GM12865 (cell line): ENCODE results near the gene GLT8D2.

Experiments used
- DNase-seq: peaks from one replicate; pipeline ENCODE4 v3.0.0; 2010; ENCODE audit warnings: low read depth
- H3K4me3 ChIP-seq: 2 replicates; pipeline ENCODE4 v1.5.1; 2011; ENCODE audit warnings: mild to moderate bottlenecking, low read depth, low read length, control low read depth
- CTCF ChIP-seq: IDR thresholded peaks from 2 replicates; pipeline ENCODE4 v1.5.1; 2011; ENCODE audit warnings: low read length, control low read depth, low read depth, inconsistent platforms; ENCODE audit not compliant: insufficient read depth; ENCODE audit errors: missing control alignments

Gene GLT8D2

DNA sequence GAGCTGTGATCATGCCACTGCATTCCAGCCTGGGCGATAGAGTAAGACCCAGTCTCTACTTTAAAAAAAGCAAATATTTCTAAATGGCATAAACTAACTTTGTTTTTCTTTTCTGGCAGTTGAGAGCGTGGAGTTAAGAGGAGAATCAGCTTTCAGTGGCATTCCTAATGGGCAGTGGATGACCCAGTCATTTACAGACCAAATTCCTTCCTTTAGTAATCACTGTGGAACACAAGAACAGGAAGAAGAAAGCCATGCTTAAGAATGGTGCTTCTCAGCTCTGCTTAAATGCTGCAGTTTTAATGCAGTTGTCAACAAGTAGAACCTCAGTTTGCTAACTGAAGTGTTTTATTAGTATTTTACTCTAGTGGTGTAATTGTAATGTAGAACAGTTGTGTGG is 63.2 kb downstream of the GLT8D2 start:
- TF ChIP-seq CTCF = no peak
- H3K4me3 ChIP-seq = no peak overlapping the region
- DNase-seq = no peak

GRCh38 chr12:103978384-103978982 is 71.5 kb downstream of the GLT8D2 start:
- peak; percentile 7 for DNase-seq
- no peak for TF ChIP-seq CTCF
- no peak overlapping the region for H3K4me3 ChIP-seq

DNA sequence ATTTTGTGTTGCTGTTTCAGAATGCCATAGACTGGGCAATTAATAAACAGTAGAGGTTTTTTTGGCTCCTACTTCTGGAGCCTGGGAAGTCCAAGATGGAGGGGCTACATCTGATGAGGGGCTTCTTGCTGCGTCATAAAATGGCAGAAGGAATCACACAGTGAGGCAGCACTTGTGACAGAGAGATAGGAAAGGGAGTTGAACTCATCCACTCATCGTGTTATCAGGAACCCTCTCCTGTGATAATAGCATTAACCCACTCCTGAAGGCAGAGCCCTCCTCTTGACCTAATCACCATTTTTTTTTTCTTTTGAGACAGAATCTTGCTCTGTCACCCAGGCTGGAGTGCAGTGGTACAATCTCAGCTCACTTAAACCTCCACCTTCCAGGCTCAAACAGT is 74.6 kb downstream of the GLT8D2 start:
- no peak for DNase-seq
- no peak overlapping the region for H3K4me3 ChIP-seq
- no peak for TF ChIP-seq CTCF

DNA sequence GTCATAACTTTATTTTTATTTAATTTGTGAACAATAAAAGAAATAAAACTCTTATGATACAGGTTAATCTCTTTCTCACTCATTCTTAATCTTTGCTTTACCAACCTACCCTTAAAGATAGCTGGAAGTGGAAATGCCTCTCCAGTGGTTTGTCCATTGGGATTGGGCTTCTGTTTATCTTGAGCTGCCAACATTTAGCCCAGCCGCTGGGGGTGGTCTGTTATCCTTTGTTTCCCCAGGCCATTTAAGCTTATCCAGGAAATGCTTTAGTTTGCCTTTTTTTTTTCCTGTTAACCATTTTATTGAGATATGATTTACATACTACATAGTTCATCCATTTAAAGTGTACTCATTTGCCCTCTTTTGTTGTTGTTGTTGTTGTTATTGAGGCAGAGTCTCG is 76.1 kb downstream of the GLT8D2 start:
- H3K4me3 ChIP-seq = no peak overlapping the region
- DNase-seq = no peak
- no peak for TF ChIP-seq CTCF

DNA sequence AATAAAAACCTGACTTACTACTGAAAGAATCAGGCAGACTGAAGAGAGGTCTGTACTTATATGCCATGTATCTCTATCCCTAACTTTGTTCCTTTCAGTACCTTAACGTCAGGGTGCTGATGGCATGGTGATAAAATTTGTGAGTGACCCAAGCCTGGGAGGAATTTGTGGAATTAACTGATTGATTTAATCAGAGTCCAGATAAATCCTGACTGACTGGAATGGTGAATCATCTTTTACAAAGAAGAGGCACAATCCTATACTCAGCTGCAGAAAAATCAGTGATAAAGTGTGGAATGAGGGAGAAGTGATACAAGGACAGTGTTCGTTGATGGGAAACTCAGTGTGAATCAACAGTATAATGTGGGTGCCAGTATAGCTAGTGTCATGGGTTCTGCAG is 80.6 kb downstream of the GLT8D2 start:
- DNase-seq = no peak
- TF ChIP-seq CTCF = no peak
- no peak overlapping the region for H3K4me3 ChIP-seq

DNA sequence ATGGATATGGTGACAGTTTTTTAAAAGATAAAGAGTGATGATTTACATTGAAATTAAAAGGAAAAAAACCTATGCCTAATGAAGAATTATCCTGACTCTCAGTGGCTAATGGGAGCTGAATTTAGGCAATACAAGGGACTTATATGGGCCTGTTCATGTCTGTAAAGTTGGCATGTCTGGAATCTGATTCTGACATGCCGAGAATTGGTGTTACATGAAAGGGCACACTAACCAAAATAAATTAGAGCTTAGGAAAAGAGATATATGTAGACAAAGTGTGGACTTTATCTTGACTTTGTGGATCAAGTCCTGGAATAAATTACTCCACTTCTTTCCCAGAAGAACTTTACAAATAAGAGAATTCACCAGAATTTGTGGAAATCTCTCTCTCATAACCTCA is 83.3 kb downstream of the GLT8D2 start:
- peak overlapping the region; percentile 97 for H3K4me3 ChIP-seq
- no peak for DNase-seq
- no peak for TF ChIP-seq CTCF
